ENCODE data around the gene MTOR.
"Not testable (repeated sequence)": the region's sequence is repeated elsewhere in the genome, so short reads cannot be mapped to it uniquely, and the experiment has no call there.

MTOR gene

DNA sequence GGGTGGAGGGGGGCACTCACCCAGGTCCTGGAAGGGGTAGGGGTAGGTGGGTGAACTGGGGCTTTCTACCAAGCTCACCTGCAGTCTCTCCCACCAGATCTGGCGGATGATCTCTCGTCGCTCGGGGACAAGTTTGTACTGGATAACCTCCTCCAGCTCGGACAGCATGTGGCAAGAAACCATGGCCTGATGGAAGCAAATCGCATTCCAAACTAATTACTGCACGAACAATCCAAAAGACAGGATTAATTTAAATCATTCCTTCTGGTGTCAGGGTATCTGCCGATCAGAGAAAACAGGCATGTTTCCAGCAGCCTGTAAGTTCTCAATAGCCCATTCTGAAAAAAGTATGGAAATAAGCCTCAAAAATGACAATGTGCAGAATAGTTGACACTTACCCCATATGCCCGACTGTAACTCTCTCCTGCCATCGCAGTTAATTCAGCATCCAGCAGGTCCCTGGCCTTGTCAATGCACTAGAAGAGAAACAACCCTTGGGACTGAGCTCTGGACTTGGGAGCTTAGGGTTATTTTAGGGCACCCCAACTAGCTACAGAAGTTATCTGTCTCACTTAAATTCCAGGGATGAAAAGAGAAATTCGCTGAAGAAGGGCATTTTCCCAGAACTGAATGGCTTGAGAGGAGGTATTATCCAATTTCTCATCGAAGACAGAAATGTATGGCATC lies 117.6 kb downstream of the MTOR start:
- DNase-seq: no peak

DNA sequence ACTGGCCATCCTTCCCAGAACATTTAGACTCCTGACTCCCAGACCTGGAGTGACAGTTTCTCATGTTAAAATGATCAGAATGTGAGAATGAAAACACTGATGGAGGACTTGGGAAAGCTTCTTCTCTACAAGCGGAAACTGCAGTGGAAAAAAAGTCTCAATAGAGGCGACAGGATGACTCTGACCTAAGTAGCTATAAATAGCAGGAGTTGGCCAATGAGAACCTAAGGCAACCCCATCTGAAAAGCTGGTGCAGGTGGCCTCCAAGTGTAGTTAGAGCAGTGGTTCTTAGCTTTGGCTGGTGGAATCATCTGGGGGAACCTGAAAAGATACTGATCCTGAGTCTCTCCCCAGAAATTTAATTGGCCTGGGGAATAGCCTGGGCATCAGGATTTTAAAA lies 118.4 kb downstream of the MTOR start:
- no peak for DNase-seq

- no peak for DNase-seq
Observed at GRCh38 chr1:11143401-11143800, 119.0 kb downstream of the MTOR start.

DNA sequence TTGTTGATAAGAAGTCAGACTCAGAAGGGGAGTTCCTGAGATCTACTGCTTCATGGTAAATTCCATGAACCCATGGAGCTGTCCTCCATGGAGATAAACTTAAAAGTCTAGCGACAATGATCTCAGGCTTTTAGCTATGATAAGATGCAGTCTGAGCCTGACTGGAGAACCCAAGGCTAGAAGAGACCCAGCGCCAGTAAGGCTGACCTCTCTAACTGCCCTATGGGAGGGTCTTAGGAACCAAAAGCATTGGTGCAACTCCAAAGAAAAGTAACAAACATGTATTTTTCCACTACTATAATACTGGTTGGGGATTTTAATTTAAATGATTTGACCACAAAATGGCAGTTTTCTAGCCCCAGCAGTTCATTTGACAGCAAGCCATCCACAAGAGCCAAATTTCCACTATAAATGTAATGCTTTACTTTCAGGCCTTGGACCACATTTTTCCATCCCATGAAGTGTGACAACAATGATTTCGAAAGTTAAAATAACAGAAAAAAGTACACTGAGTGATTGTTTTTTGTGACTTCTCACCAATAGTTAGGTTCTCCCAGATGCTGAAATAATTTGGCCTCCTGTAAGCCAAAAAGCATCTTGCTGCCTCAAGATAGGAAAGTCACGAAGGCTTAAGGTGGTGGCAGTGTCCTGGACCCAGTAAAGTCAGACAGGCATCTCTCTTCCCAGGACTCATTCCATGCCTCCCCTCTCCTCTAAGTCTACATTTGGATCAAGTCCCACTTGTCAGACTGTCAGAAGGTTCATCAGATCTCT lies 119.5 kb downstream of the MTOR start:
- DNase-seq: no peak

DNA sequence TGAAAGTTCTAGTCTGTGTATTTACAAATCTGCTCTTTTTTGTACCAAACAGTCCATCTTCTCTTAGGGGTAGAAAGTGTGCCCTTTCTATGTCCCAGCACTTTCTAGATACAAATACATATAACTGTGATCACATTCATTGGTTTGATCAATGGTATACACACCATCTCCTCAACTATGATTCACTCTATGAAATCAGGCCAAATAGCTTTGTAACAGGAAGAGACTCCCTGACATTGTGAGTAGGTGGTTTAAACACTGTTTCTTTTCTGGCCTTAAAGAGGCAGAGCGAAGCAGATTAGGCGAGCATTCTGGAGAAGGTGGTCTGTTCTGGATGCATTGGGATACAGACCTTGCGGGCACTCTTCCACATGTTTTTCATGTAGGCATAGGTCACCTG lies 123.4 kb downstream of the MTOR start:
- no peak for DNase-seq

DNA sequence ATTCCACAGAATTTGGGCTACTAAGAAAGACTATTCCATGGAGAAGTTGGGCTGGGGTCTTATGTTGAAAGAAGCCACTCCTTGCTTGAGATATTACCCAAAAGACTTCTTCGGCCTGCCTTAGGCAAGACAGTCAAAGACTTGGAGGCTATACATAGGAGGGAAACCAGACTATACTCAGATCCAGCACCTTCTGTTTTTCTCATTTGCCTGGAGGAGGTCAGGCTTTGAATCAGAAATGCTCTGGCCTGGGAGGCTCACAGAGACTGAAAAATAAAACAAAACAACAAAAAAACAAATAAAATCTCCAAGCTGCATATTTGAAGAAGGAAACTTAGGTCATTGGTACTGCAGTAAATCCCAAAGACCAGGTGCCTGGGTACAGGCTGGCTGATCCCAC lies 124.3 kb downstream of the MTOR start:
- DNase-seq: no peak

DNA sequence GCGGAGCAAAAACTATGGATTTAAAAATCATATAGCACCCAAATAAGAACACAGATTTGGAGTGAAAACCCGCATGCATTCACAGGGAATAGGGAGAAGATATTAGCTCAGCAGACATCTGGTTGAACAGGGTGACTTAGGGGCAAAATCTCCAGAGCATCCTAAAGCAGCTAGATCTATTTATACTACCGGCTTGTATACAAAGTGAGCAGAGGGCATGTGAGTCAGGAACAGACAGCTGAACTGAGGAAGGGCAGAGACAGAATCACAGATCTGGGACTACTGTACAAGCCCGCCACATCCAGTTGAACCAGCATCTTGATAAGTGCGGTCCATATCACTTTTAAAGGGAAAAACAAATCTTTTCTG lies 127.5 kb downstream of the MTOR start:
- no peak for DNase-seq

DNA sequence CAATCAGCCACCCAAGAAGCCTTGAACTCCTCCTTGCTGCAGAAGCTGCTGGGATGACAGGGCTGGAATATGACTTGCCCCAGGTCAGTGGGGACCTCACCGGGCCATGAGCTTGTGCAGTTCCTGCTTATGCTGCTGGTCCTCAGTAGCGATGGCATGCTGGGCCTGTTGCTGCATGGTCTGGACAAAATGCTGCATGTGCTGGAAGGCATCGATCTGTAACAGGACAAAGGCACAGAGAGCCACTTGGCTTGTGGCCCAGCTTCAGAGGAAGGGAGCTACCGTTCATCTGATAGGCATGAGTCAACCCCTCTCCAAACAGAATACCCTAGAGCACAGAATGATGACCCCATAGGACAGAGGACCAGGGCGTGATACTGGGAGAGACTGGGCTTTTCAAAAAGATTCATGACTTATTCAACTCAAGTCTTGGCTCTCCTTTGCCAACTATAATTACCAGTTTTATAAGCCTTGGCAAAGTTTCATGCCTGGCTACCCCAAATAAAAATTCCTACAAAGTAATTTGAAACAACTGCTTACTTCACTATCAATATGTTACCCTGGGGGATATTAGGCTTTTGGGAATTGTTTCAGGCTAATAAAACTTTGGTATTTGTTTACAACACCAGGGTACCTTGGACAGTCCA lies 128.0 kb downstream of the MTOR start:
- DNase-seq: no peak

- no peak for DNase-seq
Observed at GRCh38 chr1:11132563-11133293, 129.6 kb downstream of the MTOR start.

GRCh38 chr1:11131816-11132215 lies 130.5 kb downstream of the MTOR start:
- no peak for DNase-seq

GRCh38 chr1:11130406-11130805 lies 131.9 kb downstream of the MTOR start:
- DNase-seq: no peak

- DNase-seq: no peak
Observed at GRCh38 chr1:11129649-11130390, 132.5 kb downstream of the MTOR start.

DNA sequence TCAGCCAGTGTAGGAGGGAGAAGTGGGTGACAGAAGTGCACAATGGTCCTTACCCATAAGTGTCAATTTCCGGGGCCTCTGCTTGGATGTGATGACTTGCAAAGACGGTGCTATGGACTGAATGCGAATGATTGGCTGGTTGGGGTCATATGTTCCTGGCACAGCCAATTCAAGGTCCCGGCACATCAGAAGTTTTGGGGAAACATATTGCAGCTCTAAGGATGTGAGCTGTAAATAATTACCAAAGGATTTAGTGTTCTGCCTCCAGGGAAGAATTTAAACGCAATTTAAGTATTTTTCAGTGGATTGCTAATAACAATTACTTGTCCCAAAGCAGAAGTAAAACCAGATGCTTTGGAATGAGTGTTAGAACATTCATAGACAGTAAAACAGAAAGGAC lies 135.8 kb downstream of the MTOR start:
- no peak for DNase-seq

GRCh38 chr1:11125931-11126330 lies 136.4 kb downstream of the MTOR start:
- no peak for DNase-seq

- DNase-seq: no peak
Observed at GRCh38 chr1:11124965-11125364, 137.4 kb downstream of the MTOR start.

DNA sequence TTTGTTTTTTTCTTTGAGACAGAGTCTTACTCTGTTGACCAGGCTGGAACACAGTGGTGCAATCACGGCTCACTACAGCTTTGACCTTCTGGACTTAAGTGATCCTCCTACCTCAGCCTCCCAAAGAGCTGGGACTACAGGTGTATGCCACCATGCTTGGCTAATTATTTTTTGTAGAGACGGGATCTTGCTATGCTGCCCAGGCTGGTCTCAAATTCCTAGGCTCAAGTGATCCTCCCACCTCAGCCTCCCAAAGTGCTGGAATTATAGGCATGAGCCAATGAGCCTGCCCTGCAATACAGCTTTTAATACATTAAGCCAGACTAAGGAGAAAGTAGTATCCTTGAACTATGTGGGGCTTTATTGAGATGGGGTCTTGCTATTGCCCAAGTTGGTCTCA lies 146.0 kb downstream of the MTOR start:
- no peak for DNase-seq

DNA sequence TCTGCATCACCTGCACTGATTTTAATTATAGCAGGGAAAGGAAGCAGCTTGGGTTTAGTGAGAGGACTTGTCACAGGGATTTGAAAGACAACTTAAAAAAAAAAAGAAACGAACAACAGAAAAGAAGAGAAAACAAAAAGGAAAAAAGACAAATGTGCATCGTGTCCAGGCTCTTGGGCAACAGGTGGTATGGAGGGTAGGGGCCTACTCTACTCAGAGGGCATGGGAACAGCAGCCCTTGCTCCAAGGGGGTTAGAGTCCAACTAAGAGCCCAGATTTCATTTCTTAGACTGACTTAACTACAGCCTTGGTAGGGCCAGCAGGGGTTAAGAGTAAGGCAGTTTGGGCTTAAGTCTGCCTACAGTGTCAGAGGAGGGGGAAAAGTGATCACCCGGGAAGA lies 147.4 kb downstream of the MTOR start:
- no peak for DNase-seq

- DNase-seq: no peak
Observed at GRCh38 chr1:11109047-11109760, 153.1 kb downstream of the MTOR start.

GRCh38 chr1:11107599-11107998 lies 154.8 kb downstream of the MTOR start:
- no peak for DNase-seq

GRCh38 chr1:11105586-11105985 lies 156.8 kb downstream of the MTOR start:
- no peak for DNase-seq

- DNase-seq: no peak
Observed at GRCh38 chr1:11101347-11101746, 161.0 kb downstream of the MTOR start.

GRCh38 chr1:11100806-11101205 lies 161.5 kb downstream of the MTOR start:
- DNase-seq: not testable (repeated sequence)

Data from GF-D8 (cell line).